DOHH2 (cell line): Measurements from ENCODE around the gene GADD45G.

Experiments used
- CTCF ChIP-seq: fragments of 200-600 bp; sonication (generic); IDR thresholded peaks from one replicate; pipeline ENCODE4 v1.5.1; 2014; ENCODE audit warnings: antibody characterized with exemption, mild to moderate bottlenecking, low read depth, low read length; ENCODE audit not compliant: poor library complexity, severe bottlenecking
- EZH2phosphoT487 ChIP-seq: fragments of 200-600 bp; sonication (generic); IDR thresholded peaks from 2 replicates; pipeline ENCODE4 v1.6.1; 2017; ENCODE audit warnings: borderline replicate concordance, mild to moderate bottlenecking, antibody characterized with exemption, low read length, moderate library complexity, mixed read lengths

- no peak for TF ChIP-seq EZH2phosphoT487
- no peak for TF ChIP-seq CTCF
Observed at GRCh38 chr9:89628601-89629000, 23.8 kb downstream of the GADD45G start.
